Activated T-helper 9 cell treated with anti-CD3 and anti-CD28 coated beads, Interleukin-2, amount 50 U/mL, for 16 hours (primary cell): ENCODE measurements around the gene DIP2C.

Experiments used
- DNase-seq: peaks from one replicate; pipeline ENCODE4 v3.0.0-alpha.2; 2020; ENCODE audit warnings: low read depth

DIP2C gene

GRCh38 chr10:552679-553078, 136.8 kb downstream of the DIP2C start:
- no peak for DNase-seq

DNA sequence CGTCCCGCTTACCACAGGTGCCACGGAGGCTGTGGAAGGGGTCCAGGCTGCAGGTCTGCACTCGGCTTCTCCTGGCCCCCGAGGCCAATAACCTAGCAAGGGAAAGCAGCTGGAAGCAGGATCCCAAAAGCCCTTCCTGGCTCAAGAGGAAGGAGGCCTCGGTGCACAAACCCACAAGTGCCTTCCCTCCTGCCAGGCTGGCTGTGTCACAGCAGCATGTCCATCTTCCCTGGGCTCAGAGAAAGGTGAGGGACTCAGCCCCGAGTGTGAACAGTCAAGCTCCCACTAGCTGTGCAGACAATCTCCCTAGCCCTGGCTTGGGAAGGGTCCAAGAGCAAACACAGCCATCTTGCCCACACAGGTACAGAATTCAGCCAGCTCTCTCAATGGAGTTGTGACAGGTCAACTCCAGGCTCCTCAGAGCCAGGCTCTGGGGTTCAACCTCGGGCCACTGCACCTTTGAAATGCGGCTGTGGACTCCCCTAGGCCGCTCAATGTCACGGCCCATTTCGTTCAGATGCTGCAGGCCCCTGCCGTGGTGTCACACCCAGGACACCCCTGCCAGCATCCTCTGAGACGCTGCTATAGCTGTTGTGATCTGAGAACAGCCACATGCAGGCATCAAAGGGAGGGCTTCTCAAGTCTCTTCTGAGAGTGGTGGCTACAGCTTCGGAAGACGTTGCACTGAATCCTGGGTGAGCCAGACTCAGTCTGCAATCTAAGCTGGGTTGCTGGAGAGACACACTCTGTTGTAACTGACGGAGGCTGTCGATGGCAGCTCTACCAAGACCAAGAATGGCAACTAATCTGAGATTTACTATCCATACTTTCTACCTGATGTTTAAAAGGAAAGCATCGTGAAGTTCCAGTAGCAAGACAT, 137.9 kb downstream of the DIP2C start:
- no peak for DNase-seq

GRCh38 chr10:550665-551372, 138.6 kb downstream of the DIP2C start:
- no peak for DNase-seq

GRCh38 chr10:549391-549790, 140.1 kb downstream of the DIP2C start:
- no peak for DNase-seq

DNA sequence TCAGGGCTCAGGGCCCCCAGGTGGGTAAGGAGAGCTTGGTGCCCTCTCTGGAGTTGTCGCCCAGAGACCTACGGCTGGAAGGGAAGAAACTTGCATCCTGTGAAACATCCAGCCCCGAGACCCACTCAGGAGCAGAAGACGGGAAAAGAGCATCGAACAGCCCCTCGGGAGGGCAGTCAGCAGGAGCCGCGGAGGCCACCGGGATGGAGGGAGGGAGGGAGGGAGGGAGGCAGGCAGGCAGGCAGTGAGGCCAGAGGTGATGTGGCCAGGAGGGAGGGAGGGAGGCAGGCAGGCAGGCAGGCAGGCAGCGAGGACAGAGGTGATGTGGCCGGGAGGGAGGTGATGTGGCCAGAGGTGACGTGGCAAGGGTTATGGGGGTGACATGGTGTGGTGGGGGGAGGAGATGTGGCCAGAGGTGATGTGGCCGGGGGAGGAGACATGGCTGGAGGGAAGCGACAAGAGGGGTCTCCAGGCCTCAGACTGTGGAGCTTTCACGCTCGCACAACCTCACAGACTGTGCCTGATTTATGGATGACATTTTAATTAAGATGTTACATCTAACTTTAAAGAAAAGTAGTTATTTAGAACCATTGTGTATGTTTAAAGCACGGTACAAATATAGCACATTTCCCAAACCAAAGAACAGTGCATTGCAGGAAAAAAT, 141.1 kb downstream of the DIP2C start:
- DNase-seq: no peak

GRCh38 chr10:547591-548081, 141.8 kb downstream of the DIP2C start:
- no peak for DNase-seq

- no peak for DNase-seq
These were observed 142.4 kb downstream of the DIP2C start for GRCh38 chr10:546971-547590.

DNA sequence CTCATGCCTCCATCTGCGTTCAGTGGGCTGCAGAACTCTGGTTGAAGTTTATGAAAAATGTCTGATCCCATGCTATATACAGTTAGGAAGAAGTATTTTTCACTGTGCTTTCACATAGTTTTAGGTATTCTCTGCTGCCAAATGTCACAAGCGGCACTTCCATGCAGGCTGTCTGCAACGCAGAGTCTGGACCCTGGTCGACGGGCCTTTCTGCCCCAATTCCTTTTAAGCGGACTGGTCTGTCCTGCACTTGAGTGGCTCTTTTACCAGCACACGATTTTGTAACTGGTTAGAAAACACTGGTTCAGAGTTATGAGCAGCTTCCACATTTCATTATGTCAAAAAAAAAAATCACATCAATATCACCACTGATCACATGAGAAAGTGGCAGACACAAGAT, 143.0 kb downstream of the DIP2C start:
- no peak for DNase-seq

GRCh38 chr10:543862-544822, 145.3 kb downstream of the DIP2C start:
- DNase-seq: no peak

DNA sequence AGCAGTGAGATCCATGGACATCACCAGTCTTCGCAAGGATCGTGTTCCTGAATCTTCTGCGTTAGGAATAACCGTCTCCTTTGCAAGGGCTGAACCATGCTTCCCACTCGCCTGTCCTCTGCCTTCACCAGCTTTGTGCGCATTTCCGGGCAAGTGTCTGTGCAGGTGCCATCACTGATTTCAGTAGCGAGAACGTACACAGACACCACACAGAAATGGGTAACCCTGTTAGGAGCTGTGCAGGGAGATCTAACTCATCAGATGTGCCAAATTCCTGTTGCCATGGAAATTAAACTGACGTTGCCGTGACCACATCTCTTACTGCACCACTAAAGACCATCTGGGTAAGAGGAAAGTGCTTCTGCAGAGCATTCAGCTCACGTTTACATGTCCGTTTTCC, 146.3 kb downstream of the DIP2C start:
- DNase-seq: no peak

DNA sequence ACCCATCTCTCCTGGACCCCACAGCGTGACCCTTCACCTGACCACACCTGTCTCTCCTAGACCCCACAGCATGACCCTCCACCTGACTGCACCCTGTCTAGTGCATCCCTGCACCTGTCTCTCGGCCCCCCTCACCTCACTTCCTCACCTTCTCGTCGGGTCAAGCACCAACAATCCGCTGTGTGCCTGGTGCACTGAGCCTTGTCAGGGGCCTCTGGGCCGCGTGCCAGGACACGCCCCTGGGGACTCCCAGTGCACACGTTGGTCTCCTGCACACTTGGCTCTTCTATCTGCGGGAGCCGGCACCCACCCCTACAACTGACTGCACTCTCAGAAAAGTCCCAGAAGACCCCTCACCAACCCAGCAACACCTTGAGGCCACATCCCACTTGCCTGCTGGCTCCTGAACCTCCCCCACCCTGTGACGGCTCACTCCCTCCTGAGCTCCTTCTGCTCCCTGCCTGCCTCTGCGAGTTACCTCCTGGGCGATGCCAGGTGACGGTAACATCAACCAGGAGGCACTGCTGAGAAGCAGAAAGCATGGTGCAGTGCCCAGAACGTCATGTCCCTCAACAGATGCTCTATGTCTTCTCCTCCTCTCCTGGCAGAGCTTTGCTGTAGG, 147.6 kb downstream of the DIP2C start:
- DNase-seq: no peak

DNA sequence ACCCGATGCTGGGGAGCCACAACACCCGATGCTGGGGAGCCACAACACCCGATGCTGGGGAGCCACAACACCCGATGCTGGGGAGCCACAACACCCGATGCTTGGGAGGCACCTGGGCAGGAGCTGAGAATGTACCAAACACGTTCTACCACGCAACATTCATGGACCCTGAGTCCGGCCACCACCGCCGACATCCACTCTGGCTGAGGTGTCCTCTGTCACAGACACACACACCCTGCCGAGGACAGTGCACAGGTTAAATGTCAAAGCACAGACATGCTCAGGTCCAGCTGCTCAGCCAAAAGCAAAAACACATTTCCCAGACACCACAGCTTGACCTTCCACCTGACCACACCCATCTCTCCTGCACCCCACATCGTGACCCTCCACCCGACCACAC, 148.4 kb downstream of the DIP2C start:
- no peak for DNase-seq

- no peak for DNase-seq
These were observed 150.6 kb downstream of the DIP2C start for GRCh38 chr10:538895-539294.

DNA sequence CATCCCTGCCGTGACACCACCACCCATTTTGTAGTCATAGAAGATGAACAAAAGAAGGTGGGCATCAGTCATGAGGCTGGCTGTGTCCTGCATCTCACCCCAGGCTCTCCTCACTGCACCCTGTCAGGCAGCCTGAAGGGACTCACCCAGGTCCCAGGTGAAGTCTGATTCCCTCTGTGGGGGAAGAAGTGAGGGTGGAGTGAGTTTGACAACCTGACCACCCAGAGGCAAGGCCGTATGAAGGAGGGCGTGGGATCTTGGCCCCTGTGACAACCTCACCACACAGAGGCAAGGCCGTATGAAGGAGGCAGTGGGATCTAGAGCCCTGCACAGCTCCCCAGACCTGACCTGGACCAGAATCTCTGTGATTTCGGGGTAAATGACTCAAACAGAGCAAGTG, 152.5 kb downstream of the DIP2C start:
- no peak for DNase-seq

GRCh38 chr10:536371-536925, 153.0 kb downstream of the DIP2C start:
- DNase-seq: no peak

DNA sequence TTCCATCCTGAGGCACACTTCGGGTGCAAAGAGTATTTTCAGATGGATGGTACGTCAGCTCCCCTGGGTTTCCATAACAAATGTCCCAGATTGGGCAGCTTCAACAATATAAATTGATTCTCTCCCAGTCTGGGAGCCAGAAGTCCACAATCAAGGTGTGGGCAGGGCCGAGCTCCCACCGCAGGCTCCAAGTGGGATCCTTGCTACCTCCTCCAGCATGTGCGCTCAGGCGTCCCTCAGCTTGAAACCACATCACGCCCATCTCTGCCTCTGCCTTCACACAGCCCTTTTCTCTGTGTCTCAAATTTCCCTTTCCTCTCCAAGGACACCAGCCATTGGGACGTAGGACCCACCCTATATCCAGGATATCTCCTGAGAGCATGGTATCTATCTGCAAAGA, 153.5 kb downstream of the DIP2C start:
- DNase-seq: no peak

DNA sequence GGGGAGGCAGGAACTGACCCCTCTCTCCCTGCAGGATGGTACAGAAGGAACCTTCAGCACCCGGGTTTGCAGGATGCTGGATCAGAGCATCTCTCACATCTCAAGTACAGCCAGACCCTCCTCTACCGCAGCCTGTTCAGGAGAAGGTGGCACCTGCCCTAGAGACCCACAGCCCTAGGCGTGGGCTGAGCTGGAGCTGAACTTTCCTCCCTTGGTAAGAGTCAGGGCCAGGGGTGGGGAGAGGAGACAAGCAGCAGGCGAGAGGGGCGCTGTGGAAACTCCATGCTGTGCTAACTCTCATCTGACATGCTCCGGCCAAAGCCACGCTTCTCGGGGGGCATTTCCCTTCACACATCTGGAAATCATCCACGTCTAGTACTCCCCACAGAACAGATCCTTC, 154.4 kb downstream of the DIP2C start:
- no peak for DNase-seq

- DNase-seq: no peak
These were observed 155.4 kb downstream of the DIP2C start for GRCh38 chr10:534047-534566.

DNA sequence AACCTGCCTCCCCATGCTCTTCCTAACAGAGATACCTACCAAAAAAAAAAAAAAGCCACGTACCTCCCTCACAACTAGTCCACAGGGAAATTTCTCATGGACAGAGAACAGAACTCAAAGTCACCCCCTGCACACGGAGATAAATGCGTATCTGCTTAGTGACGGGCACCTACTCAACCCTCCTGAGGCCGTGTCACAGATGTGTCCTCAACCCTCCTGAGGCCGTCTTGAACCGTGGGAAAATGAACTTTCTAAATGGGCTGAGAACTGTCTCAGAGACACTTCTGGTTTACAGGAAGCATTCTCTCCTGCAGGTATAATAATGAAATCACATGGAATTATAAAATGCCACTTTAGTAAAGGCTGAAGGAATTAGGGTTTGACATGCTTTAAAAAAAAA, 155.9 kb downstream of the DIP2C start:
- no peak for DNase-seq

- DNase-seq: no peak
These were observed 156.3 kb downstream of the DIP2C start for GRCh38 chr10:533186-533585.
